Measurements from ENCODE around the gene CTR9. TPM values are rescaled to one million over a fixed set of nuclear protein-coding genes. Genes with fewer than 3 reads are reported as not detected.

CTR9 gene
- total and polyA plus RNA-seq, 2 of the 13 experiments (the other 11 are each of a cell fraction or from before 2014, with no cell fraction given): 6.6 to 22.1 TPM

DNA sequence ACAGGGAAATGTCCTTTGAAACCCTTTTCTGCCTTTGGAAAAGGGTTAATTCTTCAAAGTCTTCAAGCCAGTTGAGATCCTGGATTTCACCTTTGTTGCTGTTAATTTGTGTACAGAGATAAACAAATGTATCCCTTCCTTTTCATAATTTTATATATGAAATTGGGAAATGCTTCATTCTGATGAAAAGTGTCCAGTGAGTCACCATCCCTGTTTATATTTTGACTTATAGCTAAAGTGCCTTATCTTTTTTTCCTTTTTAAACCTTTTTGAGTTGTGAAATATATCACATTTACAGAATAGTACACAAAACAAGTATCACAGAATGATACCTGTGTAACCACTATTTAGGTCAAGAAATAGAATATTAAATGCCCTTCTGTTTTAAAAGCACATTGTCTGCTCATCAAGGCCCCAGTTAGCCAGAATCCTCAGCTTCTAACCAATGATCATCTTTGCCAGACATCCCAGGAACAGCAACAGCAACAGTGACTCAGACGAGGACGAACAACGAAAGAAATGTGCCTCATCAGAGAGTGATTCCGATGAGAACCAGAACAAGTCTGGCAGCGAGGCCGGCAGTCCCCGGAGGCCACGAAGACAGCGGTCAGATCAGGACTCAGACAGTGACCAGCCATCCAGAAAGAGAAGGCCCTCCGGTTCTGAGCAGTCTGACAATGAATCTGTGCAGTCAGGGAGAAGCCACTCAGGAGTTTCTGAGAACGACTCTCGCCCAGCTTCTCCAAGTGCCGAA, 27.3 kb downstream of the CTR9 start (continued):
- TF ChIP-seq, protein P1, sequence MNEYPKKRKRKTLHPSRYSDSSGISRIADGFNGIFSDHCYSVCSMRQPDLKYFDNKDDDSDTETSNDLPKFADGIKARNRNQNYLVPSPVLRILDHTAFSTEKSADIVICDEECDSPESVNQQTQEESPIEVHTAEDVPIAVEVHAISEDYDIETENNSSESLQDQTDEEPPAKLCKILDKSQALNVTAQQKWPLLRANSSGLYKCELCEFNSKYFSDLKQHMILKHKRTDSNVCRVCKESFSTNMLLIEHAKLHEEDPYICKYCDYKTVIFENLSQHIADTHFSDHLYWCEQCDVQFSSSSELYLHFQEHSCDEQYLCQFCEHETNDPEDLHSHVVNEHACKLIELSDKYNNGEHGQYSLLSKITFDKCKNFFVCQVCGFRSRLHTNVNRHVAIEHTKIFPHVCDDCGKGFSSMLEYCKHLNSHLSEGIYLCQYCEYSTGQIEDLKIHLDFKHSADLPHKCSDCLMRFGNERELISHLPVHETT (CRISPR knock-in tag; conservative IDR thresholded peaks at IDR 0.05): no peak
- no peak for TF ChIP-seq NFIC (IDR thresholded peaks at IDR 0.05; ENCODE audit: low read length)
- no peak for TF ChIP-seq E2F1 (CRISPR knock-in tag; IDR thresholded peaks at IDR 0.05)
- TF ChIP-seq TSC22D2 (CRISPR knock-in tag; IDR thresholded peaks at IDR 0.05; ENCODE audit: borderline replicate concordance): no peak
- TF ChIP-seq ZBTB25 (CRISPR knock-in tag; IDR thresholded peaks at IDR 0.05): no peak

- Histone ChIP-seq H3K27me3 (ENCODE audit: control insufficient read depth in 1 of 2, insufficient read depth in 2 of 2, low read length in 2 of 2) (no peaks in the 10 kb centered on the region), H4K20me1 (ENCODE audit: insufficient read depth, low read length) (no peaks in the 10 kb centered on the region), H3K27ac (ENCODE audit: extremely low read length, insufficient read depth, low read length) (no peak overlapping the region), H3K79me2 (ENCODE audit: insufficient read depth, low read length) (no peaks in the 10 kb centered on the region), H3K4me1 (ENCODE audit: insufficient read depth, low read length) (peaks cover 17% of the 10 kb centered on the region), H2AFZ (ENCODE audit: low read length) (no peak overlapping the region), H3K9me3 (ENCODE audit: low read length) (no peaks in the 10 kb centered on the region), H3K9ac (ENCODE audit: insufficient read depth, low read depth, low read length) (no peak overlapping the region), H3K4me2 (ENCODE audit: low read depth, low read length) (no peak overlapping the region), H3K36me3 (replicated peaks in 1 of 2; ENCODE audit: control insufficient read depth in 1 of 2, insufficient read depth in 2 of 2, low read length in 2 of 2) (peaks cover 12 to 25% of the 10 kb centered on the region in 2 experiments), H3K4me3 (replicated peaks in 1 of 3; ENCODE audit: insufficient read depth in 1 of 3, low read depth in 2 of 3, low read length in 3 of 3) (no peak overlapping the region)
- in situ Hi-C loops (cut with HindIII; ENCODE audit: extremely low pct_ligation_motif_present, low pct_unique_long_range_greater_than_20kb) (loop anchor here (10.0 kb wide), 1 partner anchor 1016 kb away; no protein-coding TSS in a partner anchor), intact Hi-C loops (cut with micrococcal nuclease; ENCODE audit: unreplicated experiment) (no loop called here)
- CTCF ChIA-PET (ENCODE audit: low intra/inter-chr PET ratio, low total read pairs): no interaction called here
- no TSS peak for BruUV-seq (replicated peaks)
- ATAC-seq (no peak), FAIRE-seq (no peak), DNase-seq (ENCODE audit: low spot score) (no peak)
- POLR2A ChIA-PET: no interaction called here
- 87% methylated on average over 1 of the region's 1 CpG for WGBS (ENCODE audit: low lambda C conversion rate)
- TF ChIP-seq, protein P2, sequence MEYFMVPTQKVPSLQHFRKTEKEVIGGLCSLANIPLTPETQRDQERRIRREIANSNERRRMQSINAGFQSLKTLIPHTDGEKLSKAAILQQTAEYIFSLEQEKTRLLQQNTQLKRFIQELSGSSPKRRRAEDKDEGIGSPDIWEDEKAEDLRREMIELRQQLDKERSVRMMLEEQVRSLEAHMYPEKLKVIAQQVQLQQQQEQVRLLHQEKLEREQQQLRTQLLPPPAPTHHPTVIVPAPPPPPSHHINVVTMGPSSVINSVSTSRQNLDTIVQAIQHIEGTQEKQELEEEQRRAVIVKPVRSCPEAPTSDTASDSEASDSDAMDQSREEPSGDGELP (IDR thresholded peaks at IDR 0.05; ENCODE audit: borderline replicate concordance, low read depth): no peak
- TF ChIP-seq KAT8 (CRISPR knock-in tag; IDR thresholded peaks at IDR 0.05) (no peak), ZNF382 (CRISPR knock-in tag; IDR thresholded peaks at IDR 0.05; ENCODE audit: borderline replicate concordance) (no peak), ZNF558 (CRISPR knock-in tag; IDR thresholded peaks at IDR 0.05; ENCODE audit: borderline replicate concordance) (no peak), ZNF124 (CRISPR knock-in tag; IDR thresholded peaks at IDR 0.05) (no peak), ZNF317 (CRISPR knock-in tag; IDR thresholded peaks at IDR 0.05) (no peak), ZSCAN31 (CRISPR knock-in tag; IDR thresholded peaks at IDR 0.05; ENCODE audit: low read depth) (no peak)
- TF ChIP-seq, protein P3, sequence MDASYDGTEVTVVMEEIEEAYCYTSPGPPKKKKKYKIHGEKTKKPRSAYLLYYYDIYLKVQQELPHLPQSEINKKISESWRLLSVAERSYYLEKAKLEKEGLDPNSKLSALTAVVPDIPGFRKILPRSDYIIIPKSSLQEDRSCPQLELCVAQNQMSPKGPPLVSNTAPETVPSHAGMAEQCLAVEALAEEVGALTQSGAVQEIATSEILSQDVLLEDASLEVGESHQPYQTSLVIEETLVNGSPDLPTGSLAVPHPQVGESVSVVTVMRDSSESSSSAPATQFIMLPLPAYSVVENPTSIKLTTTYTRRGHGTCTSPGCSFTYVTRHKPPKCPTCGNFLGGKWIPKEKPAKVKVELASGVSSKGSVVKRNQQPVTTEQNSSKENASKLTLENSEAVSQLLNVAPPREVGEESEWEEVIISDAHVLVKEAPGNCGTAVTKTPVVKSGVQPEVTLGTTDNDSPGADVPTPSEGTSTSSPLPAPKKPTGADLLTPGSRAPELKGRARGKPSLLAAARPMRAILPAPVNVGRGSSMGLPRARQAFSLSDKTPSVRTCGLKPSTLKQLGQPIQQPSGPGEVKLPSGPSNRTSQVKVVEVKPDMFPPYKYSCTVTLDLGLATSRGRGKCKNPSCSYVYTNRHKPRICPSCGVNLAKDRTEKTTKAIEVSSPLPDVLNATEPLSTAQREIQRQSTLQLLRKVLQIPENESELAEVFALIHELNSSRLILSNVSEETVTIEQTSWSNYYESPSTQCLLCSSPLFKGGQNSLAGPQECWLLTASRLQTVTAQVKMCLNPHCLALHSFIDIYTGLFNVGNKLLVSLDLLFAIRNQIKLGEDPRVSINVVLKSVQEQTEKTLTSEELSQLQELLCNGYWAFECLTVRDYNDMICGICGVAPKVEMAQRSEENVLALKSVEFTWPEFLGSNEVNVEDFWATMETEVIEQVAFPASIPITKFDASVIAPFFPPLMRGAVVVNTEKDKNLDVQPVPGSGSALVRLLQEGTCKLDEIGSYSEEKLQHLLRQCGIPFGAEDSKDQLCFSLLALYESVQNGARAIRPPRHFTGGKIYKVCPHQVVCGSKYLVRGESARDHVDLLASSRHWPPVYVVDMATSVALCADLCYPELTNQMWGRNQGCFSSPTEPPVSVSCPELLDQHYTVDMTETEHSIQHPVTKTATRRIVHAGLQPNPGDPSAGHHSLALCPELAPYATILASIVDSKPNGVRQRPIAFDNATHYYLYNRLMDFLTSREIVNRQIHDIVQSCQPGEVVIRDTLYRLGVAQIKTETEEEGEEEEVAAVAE (CRISPR knock-in tag; IDR thresholded peaks at IDR 0.05; ENCODE audit: borderline replicate concordance): no peak
Measured at GRCh38 chr11:10779086-10779485, 28.0 kb downstream of the CTR9 start.

All from HepG2 (cell line).